Measurements from ENCODE around the gene C10orf62.
"Not testable (repeated sequence)": the region's sequence is repeated elsewhere in the genome, so short reads cannot be mapped to it uniquely, and the experiment has no call there.

Gene C10orf62

GRCh38 chr10:97639090-97639489 is 49.6 kb downstream of the C10orf62 start:
- H2BK120ac ChIP-seq (ENCODE audit: low read depth, low read length); H3K4me3 ChIP-seq (ENCODE audit: low read length in 2 of 2); H3K27me3 ChIP-seq (ENCODE audit: control insufficient read depth in 3 of 3, insufficient read depth in 3 of 3, low read depth in 1 of 3, low read length in 3 of 3); H3K9ac ChIP-seq (ENCODE audit: low read depth, low read length, poor library complexity); H2BK5ac ChIP-seq (ENCODE audit: low read length); H3K4ac ChIP-seq (ENCODE audit: low read length); H2AK5ac ChIP-seq (ENCODE audit: low read depth, low read length); H3K4me1 ChIP-seq (ENCODE audit: control insufficient read depth in 2 of 2, insufficient read depth in 1 of 2, low read depth in 1 of 2, low read length in 2 of 2); H4K8ac ChIP-seq (ENCODE audit: low read depth, low read length); H3K27ac ChIP-seq (replicated peaks; ENCODE audit: low read length); H3K79me1 ChIP-seq (ENCODE audit: low read depth, low read length); DNase-seq (ENCODE audit: low spot score); H2AFZ ChIP-seq (ENCODE audit: low read length); H3K9me3 ChIP-seq (replicated peaks in 1 of 2; ENCODE audit: control insufficient read depth in 2 of 2, insufficient read depth in 1 of 2, low read depth in 1 of 2, low read length in 2 of 2); H3K23ac ChIP-seq (ENCODE audit: low read depth, low read length, poor library complexity); H2BK15ac ChIP-seq (ENCODE audit: low read length); H3K18ac ChIP-seq (ENCODE audit: low read length); H2BK12ac ChIP-seq (ENCODE audit: low read length); H3K4me2 ChIP-seq (ENCODE audit: insufficient read depth, low read length, poor library complexity, severe bottlenecking); H3K14ac ChIP-seq (ENCODE audit: low read length); H4K91ac ChIP-seq (ENCODE audit: low read depth, low read length, poor library complexity): not testable (repeated sequence)
- whole genome bisulfite sequencing, 2 donors (ENCODE audit: extremely low coverage in 2 of 2, insufficient read length in 2 of 2, insufficient replicate concordance in 1 of 2), result no CpG with 5 or more reads among the region's 3 CpGs
- peaks cover 2 to 12% of the 10 kb centered on the region in 2 donors for H3K36me3 ChIP-seq (replicated peaks in 1 of 2; ENCODE audit: control insufficient read depth in 2 of 2, insufficient read depth in 2 of 2, low read length in 2 of 2)

GRCh38 chr10:97640174-97640867 is 50.8 kb downstream of the C10orf62 start, which contains the start of gene PI4K2A:
Gene PI4K2A (plus strand): TSS chr10:97640671. CDS start chr10:97640743, 72 bp downstream.
- H2BK15ac ChIP-seq (ENCODE audit: low read length), result peak within 1 kb of the TSS; percentile 49
- no peak within 1 kb of the TSS for H2BK120ac ChIP-seq (ENCODE audit: low read depth, low read length)
- peaks cover 8% of the 10 kb centered on the region for H3K79me1 ChIP-seq (ENCODE audit: low read depth, low read length)
- peaks cover 11 to 23% of the 10 kb centered on the region in 2 donors for H3K36me3 ChIP-seq (replicated peaks in 1 of 2; ENCODE audit: control insufficient read depth in 2 of 2, insufficient read depth in 2 of 2, low read length in 2 of 2)
- H2BK12ac ChIP-seq (ENCODE audit: low read length), result peak within 1 kb of the TSS; percentile 41
- H3K27me3 ChIP-seq (ENCODE audit: control insufficient read depth in 3 of 3, insufficient read depth in 3 of 3, low read depth in 1 of 3, low read length in 3 of 3), result no peaks in the 10 kb centered on the region
- H4K91ac ChIP-seq (ENCODE audit: low read depth, low read length, poor library complexity), result no peak within 1 kb of the TSS
- peak within 1 kb of the TSS; percentile 53 for H2BK5ac ChIP-seq (ENCODE audit: low read length)
- peak within 1 kb of the TSS; percentile 89 for H3K14ac ChIP-seq (ENCODE audit: low read length)
- H3K4ac ChIP-seq (ENCODE audit: low read length), result no peak within 1 kb of the TSS
- H3K27ac ChIP-seq (replicated peaks; ENCODE audit: low read length), result no peak within 1 kb of the TSS
- peak within 1 kb of the TSS; percentile 87 for H2AFZ ChIP-seq (ENCODE audit: low read length)
- peak; percentile 99 for DNase-seq (ENCODE audit: low spot score)
- no CpG with 5 or more reads among the region's 54 CpGs for WGBS, 2 donors (ENCODE audit: extremely low coverage in 2 of 2, insufficient read length in 2 of 2, insufficient replicate concordance in 1 of 2)
- H3K4me1 ChIP-seq (ENCODE audit: control insufficient read depth in 2 of 2, insufficient read depth in 1 of 2, low read depth in 1 of 2, low read length in 2 of 2), result peaks cover 5 to 6% of the 10 kb centered on the region in 2 donors
- H3K9me3 ChIP-seq (replicated peaks in 1 of 2; ENCODE audit: control insufficient read depth in 2 of 2, insufficient read depth in 1 of 2, low read depth in 1 of 2, low read length in 2 of 2), result no peaks in the 10 kb centered on the region
- peak within 1 kb of the TSS; percentile 67 for H3K23ac ChIP-seq (ENCODE audit: low read depth, low read length, poor library complexity)
- H3K4me3 ChIP-seq (ENCODE audit: low read length in 2 of 2), result peak within 1 kb of the TSS; percentile 96 to 100
- peak within 1 kb of the TSS; percentile 30 for H4K8ac ChIP-seq (ENCODE audit: low read depth, low read length)
- H2AK5ac ChIP-seq (ENCODE audit: low read depth, low read length), result peak within 1 kb of the TSS; percentile 70
- peak within 1 kb of the TSS; percentile 88 for H3K18ac ChIP-seq (ENCODE audit: low read length)
- H3K9ac ChIP-seq (ENCODE audit: low read depth, low read length, poor library complexity), result peak within 1 kb of the TSS; percentile 99
- peak within 1 kb of the TSS; percentile 90 for H3K4me2 ChIP-seq (ENCODE audit: insufficient read depth, low read length, poor library complexity, severe bottlenecking)
